ENCODE data around the gene MRAS.
"Not testable (repeated sequence)": the region's sequence is repeated elsewhere in the genome, so short reads cannot be mapped to it uniquely, and the experiment has no call there.

The MRAS gene

DNA sequence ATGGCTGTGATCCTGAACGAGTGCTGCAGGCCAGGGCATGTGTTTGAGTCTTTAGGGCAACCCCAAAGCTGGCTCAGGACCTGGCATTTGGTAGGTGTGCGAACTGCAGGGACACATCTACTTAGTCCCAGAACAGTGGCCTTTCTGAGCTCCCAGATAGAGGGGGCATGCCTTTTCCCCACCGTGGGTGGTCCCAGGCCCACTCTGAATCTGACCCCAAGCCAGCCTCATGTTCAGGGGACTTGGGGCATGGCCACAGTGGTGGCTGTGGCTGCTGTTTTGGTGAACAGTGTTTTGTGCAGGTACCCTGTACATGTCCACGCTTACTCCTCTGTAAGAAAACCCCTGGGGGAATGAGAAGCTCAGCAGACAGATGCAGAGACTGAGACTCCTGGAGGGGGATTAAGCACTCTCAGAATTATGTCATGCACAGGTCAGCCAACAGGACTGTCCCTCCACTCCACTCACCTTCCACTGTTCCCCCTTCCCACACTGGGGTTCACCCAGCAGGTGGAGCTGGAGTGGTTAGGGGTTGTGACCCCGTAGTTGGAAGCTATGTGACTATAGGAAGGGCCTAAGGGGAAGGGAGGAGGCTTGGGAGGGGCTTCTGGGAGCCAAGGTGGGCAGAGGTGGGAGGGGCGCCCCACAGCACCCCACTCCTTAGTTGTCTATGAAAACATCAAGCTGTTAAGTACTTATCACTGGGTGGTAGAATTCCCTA is 102.5 kb downstream of the MRAS start:
- no peak for DNase-seq

GRCh38 chr3:138451595-138452162 is 103.3 kb downstream of the MRAS start:
- DNase-seq = no peak

DNA sequence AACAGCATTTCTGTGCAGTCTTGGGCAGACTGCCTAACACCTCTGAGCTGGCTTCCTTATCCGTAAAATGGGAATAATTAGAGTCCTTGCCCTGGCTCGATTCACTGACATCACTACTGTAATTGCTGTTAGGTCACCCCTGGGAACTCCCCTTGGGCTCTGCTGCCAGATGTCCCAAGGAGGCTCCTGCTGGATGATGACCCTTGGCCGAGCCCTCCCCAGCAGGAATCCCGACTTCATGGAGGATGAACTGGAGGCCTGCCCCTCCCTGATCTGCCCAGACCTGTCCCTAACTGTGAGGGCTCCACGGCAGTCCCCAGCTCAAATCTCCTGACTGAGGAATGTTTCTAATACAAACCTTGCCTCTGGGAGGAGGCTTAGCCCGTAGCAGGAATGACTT is 104.1 kb downstream of the MRAS start:
- DNase-seq = no peak

DNA sequence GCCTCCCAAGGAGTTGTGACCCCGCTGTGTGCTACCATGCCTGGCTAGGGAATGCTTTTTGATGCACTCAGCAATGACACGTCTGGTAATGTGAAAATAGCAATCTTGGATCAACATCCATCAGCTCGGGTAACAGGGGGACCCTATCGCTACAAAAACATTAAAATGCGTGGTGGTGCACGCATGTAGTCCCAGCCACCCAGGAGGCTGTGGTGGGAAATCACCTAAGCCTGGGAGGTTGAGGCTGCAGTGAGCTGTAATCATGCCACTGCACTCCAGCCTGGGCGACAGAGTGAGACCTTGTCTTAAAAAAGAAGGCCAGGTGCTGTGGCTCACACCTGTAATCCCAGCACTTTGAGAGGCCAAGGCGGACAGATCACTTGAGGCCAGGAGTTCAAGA is 105.6 kb downstream of the MRAS start:
- DNase-seq = not testable (repeated sequence)

Data from activated naive CD4-positive, alpha-beta T cell treated with Interleukin-2 at 50 U/mL for 16 hours (primary cell).